ENCODE data around the gene GRIK4. TPM values are rescaled to one million over a fixed set of nuclear protein-coding genes. Genes with fewer than 3 reads are reported as not detected.
"Not testable (repeated sequence)": the region's sequence is repeated elsewhere in the genome, so short reads cannot be mapped to it uniquely, and the experiment has no call there.

Gene GRIK4
- total RNA-seq, 2 experiments from 2014 or later, result not detected

DNA sequence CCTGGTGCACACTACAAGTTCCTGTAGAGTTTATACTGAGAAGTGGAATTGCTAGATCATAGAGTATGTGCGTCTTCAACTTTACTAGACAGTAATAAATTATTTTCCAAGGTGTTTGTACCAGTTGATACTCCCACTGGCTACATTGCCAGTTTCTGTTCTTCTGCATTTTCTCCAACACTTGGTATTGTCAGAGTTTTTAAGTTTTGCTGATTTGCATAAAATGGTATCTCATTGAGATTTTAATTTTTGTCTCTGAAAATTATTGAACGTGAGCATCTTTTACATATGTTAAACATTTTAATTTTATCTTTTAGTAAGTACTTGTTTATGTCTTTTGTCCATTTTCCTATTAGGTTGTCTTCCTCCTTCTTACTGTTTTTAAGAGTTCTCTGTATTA lies 519.6 kb downstream of the GRIK4 start:
- intact Hi-C loops (cut with micrococcal nuclease), result no loop called here
- DNase-seq, result no peak
- POLR2A ChIA-PET, result no interaction called here
- Mint-ChIP-seq H3K27me3 (no peaks in the 10 kb centered on the region), H3K27ac (no peak overlapping the region), H3K4me1 (ENCODE audit: low read depth) (peaks cover 33% of the 10 kb centered on the region), H3K4me3 (no peak overlapping the region), H3K9me3 (no peaks in the 10 kb centered on the region), H3K36me3 (ENCODE audit: low read depth) (peaks cover 4% of the 10 kb centered on the region)
- CTCF ChIA-PET, result no interaction called here
- no peak for ATAC-seq
- TF ChIP-seq, protein P1, sequence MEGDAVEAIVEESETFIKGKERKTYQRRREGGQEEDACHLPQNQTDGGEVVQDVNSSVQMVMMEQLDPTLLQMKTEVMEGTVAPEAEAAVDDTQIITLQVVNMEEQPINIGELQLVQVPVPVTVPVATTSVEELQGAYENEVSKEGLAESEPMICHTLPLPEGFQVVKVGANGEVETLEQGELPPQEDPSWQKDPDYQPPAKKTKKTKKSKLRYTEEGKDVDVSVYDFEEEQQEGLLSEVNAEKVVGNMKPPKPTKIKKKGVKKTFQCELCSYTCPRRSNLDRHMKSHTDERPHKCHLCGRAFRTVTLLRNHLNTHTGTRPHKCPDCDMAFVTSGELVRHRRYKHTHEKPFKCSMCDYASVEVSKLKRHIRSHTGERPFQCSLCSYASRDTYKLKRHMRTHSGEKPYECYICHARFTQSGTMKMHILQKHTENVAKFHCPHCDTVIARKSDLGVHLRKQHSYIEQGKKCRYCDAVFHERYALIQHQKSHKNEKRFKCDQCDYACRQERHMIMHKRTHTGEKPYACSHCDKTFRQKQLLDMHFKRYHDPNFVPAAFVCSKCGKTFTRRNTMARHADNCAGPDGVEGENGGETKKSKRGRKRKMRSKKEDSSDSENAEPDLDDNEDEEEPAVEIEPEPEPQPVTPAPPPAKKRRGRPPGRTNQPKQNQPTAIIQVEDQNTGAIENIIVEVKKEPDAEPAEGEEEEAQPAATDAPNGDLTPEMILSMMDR (IDR thresholded peaks at IDR 0.05), result no peak

DNA sequence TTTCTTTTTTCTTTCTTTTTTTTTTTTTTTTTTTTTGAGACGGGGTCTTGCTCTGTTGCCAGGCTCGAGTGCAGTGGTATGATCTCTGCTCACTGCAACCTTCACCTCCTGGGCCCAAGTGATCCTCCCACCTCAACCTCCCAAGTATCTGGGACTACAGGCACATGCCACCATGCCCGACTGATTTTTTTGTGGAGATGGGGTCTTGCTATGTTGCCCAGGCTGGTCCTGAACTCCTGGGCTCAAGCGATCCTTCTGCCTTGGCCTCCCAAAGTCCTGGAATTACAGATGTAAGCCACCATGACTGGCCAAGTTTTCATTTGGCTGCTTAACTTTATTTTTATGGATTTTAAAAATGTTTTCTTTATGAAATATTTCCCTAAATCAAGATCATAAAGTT lies 520.1 kb downstream of the GRIK4 start:
- H3K27me3 Mint-ChIP-seq; H3K9me3 Mint-ChIP-seq; intact Hi-C loops (cut with micrococcal nuclease); ATAC-seq; H3K4me3 Mint-ChIP-seq; CTCF ChIA-PET; H3K27ac Mint-ChIP-seq; H3K36me3 Mint-ChIP-seq (ENCODE audit: low read depth); POLR2A ChIA-PET; DNase-seq: not testable (repeated sequence)
- peaks cover 35% of the 10 kb centered on the region for H3K4me1 Mint-ChIP-seq (ENCODE audit: low read depth)

DNA sequence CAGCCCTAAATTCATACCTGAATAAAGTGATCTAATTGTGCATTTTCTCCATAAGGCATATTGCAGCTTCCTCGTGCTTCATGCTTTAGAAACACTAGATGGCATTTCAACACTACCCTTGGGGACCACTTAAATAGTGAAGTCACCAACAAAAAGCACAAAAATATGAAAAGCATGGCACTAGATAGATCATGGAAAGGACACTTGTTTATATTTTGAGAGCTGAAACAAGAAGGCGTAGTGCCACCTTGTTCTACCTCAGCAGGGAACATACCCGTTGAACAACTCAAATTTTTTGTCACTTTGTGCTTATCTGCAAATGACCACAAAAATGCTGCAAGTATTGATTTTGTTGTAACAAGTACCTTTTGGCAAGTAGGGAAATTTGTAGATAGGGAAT lies 521.0 kb downstream of the GRIK4 start:
- TF ChIP-seq, protein P1 (IDR thresholded peaks at IDR 0.05), result no peak
- ChIA-PET POLR2A (no interaction called here), CTCF (no interaction called here)
- Mint-ChIP-seq H3K9me3 (no peaks in the 10 kb centered on the region), H3K4me3 (no peak overlapping the region), H3K36me3 (ENCODE audit: low read depth) (peaks cover 4% of the 10 kb centered on the region), H3K4me1 (ENCODE audit: low read depth) (peaks cover 33% of the 10 kb centered on the region), H3K27ac (no peak overlapping the region), H3K27me3 (no peaks in the 10 kb centered on the region)
- ATAC-seq (no peak), DNase-seq (no peak)
- intact Hi-C loops (cut with micrococcal nuclease), result no loop called here

DNA sequence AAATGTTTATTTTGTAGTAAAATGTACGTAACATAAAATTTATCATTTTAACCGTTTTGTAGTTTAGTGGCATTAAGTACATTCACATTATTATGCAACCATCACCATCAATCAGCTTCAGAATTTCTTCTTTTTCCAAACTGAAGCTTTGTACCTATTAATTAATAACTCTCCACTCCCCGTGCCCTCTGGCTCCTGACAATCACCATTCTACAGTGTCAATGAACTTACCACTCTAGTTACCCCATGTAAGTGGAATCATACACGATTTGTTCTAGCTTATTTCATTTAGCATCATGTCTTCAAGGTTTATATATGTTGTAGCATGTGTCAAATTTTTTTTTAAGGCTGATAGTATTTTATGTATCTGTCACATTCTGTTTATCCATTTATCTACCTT lies 522.1 kb downstream of the GRIK4 start:
- no peak for ATAC-seq
- Mint-ChIP-seq H3K27me3 (no peaks in the 10 kb centered on the region), H3K36me3 (ENCODE audit: low read depth) (peaks cover 4% of the 10 kb centered on the region), H3K4me1 (ENCODE audit: low read depth) (peaks cover 32% of the 10 kb centered on the region), H3K27ac (no peak overlapping the region), H3K9me3 (no peaks in the 10 kb centered on the region), H3K4me3 (no peak overlapping the region)
- ChIA-PET CTCF (no interaction called here), POLR2A (no interaction called here)
- intact Hi-C loops (cut with micrococcal nuclease), result no loop called here
- TF ChIP-seq, protein P1 (IDR thresholded peaks at IDR 0.05), result no peak
- DNase-seq, result no peak

DNA sequence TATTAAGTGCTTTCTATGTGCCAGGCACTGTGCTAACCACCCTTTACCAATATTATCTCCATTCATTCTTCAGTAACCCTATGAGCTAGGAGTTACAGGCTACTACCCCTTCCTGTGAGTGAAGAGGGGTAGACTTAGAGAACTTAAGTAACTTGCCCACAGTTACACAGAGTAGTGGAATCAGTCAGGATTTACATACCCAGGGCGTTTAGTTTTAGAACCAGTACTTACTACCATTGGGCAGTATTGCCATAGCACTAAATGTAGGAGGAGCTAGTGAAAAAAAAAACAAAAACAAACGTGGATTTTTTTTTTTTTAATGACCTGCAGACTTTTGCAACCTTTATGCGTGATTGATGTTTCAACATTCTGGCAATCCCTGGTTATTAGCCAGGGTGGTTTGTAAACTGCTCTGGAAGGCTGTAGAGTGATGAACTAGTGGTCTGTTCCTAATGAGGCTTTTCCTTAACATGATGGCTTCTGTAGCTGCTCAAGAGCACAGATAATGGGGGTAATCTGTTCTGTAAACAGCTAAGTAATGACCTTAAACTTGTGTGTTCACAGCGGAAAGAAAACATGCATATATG lies 523.7 kb downstream of the GRIK4 start:
- ATAC-seq, result no peak
- Mint-ChIP-seq H3K36me3 (ENCODE audit: low read depth) (peaks cover 3% of the 10 kb centered on the region), H3K4me3 (no peak overlapping the region), H3K27me3 (no peaks in the 10 kb centered on the region), H3K9me3 (no peaks in the 10 kb centered on the region), H3K27ac (no peak overlapping the region), H3K4me1 (ENCODE audit: low read depth) (peaks cover 24% of the 10 kb centered on the region)
- ChIA-PET POLR2A (no interaction called here), CTCF (interaction anchor here (1.0 to 1.3 kb wide), 2 partner anchors 29 to 159 kb away, joined by 3 read pairs; no protein-coding TSS in a partner anchor)
- TF ChIP-seq, protein P1 (IDR thresholded peaks at IDR 0.05), result no peak
- intact Hi-C loops (cut with micrococcal nuclease), result no loop called here
- DNase-seq, result no peak
